Fibroblast of skin of scalp (primary cell): ENCODE data around the gene DLGAP3.

Experiments used
- DNase-seq: peaks from one replicate; pipeline ENCODE4 v3.0.0-alpha.2; 2013

Gene DLGAP3

DNA sequence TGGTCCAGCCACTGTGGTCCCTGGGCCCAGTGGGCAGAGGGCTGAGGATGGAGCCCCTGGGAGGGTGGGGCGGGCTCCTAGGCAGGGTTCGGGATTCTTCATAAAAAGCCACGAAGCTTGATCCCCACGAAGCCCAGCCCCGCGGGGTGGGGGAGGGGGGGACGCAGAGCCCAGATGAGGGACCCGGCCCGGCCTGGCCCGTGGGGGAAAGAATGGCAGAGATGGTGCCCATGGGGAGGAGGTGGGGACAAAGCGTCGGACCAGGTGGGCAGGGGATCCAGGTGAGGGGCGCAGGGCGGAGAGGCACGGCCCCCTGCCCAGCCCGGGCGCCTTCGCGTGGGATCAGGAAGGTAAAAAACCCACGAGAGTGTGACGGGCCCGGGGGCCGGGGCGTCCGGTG is 63.9 kb downstream of the DLGAP3 start:
- no peak for DNase-seq

DNA sequence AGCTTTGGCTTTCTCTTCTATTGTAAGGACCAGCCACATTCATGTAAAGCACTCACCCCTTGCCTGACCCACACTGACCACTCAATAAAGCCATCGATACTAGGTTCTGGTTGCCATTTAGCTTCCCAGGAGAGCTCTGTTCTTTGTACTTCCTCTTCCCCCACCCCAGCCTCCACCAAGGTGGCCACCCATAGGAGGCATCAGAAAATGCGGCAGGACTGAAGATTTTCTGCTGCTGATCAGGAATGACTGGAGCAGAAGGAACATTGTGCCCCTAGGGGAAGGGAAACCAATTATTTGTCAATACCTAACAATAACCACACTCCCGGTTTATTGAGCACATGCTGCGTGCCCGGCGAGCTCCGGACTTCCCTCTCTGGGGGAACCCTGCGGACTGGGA is 64.7 kb downstream of the DLGAP3 start:
- no peak for DNase-seq

GRCh38 chr1:34863501-34863900 is 65.9 kb downstream of the DLGAP3 start:
- no peak for DNase-seq

GRCh38 chr1:34859446-34860200 is 69.8 kb downstream of the DLGAP3 start, which contains the start of gene SMIM12:
SMIM12 (minus strand) TSS chr1:34859749; CDS start chr1:34855977, 3,772 bp downstream.
- DNase-seq = peak; percentile 94

GRCh38 chr1:34858901-34859445 is 70.5 kb downstream of the DLGAP3 start:
- peak; percentile 7 for DNase-seq

GRCh38 chr1:34856697-34857096 is 72.8 kb downstream of the DLGAP3 start:
- no peak for DNase-seq

DNA sequence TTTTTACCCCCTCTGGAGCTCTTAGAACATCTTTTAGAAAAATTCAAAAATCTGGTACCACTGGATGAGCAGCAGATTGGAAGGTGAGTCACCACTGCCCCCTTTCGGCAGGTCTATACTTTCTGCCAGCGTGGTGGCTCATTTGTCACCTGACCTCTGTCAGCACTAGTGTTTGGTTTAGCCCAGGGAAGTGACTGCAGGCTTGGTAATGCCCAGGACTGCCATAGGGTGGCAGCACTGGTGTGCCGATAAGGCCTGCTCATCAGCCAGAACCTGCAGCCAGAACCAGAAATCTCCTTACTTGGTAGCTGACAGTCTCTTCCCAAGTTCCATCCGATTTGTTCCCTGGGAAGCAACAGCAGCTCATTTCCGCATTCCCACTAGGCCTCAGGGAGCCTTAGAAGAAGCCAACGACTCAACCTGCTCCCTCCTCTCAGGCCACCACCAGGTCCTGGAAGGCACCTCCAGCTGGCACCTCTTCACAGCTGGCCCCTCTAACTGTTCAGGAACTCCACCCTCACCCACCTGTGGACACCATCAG is 76.7 kb downstream of the DLGAP3 start:
- peak; percentile 92 for DNase-seq

GRCh38 chr1:34851431-34852105 is 77.9 kb downstream of the DLGAP3 start:
- no peak for DNase-seq

DNA sequence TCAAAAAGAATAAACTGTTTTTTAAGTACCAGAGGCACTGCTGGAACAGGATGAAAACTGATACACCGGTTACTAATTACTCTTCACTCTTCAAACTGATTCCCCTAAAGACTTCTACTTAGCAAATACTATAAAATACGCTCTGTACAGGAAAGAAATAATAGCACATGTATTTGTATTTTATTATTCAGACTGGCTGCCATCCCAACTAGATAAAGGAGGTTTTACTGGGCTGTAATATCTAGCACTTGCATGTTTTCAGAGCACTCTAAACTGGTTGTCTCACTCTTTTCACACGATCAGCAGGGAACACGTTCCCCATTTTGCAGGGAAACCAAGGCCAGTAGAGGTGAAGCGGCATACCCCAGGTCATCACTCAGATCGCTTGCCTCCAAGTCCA is 79.1 kb downstream of the DLGAP3 start:
- no peak for DNase-seq

GRCh38 chr1:34847094-34847493 is 82.4 kb downstream of the DLGAP3 start:
- DNase-seq = no peak

DNA sequence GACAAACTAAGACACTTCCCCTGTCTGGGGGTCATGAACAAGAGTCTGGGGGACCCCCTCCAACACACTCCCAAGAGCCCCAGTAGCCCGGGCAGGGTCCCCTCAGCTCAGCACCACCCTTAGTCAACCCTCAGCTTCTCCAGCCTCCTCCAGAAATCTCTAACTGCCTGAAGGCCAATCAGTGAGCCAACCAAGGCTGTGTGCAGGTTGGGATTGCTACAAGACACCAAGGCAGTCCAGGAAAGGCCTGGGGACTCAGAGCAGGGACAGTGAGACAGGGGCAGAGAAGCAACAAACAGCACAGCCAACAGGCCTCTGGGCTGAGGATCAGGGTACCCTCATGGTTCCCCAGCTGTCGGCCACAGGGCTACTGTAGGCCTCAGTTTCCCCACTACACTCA is 83.2 kb downstream of the DLGAP3 start:
- DNase-seq = no peak

- DNase-seq = no peak
Measured at GRCh38 chr1:34845131-34845901, 84.1 kb downstream of the DLGAP3 start.

DNA sequence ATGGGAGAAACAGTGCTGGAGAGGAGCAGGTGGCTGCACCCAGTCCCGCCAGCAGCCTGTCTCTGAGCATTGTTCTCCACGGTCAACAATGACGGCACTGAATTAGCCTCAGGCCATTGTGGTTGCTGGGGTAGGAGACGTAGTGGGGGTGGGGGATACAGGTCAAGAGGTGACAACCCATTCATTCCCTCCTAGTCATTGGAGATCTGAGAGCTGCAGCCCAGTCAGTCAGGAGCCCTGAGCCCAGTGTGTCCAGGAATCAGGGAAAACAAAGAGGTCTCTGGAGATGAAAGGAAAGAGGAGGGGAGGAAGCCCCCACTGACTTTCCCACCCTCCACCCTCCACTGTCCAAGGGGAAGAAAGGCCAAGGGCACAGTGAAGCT is 85.2 kb downstream of the DLGAP3 start:
- DNase-seq = no peak

DNA sequence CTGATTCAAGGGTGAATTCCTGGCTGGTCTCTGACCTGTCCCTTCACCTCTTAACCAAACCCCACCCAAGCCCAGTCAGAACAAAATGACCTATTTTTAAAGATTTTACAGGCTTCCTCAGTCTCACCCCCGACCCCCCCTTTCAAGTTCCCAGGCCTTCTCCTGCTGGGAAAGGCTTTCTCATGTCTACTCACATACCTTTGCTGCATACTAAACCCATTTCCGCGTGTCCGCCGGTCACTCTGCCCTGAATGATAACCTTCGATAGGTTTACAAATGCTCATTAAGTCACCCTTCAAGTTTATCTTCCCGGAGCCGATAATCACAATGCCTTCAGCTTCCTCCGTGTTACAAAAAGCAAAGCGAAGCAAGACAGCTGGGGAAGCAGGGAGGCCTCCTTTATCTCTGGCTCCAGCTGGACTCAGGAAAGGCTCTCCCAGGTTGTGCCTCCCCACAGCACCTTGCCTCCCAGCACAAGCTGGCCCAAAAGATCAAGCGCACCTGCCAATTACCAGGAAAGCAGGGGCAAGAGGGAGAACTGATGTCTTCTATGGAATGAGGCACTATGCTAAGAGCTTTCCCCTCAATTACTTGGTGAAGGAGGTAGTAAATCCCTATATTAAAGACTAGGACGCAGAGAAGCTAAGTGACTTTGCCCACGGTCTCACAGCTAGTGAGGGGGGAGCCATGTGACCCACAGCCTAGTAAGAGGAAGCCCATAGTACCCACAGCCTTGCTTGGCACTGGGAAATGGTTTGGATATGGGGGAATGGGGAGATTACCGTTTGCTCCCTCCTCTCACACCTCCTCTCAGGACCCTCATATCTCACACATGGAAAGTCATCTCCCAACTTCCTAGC is 85.8 kb downstream of the DLGAP3 start:
- DNase-seq = no peak

- no peak for DNase-seq
Measured at GRCh38 chr1:34842952-34843371, 86.5 kb downstream of the DLGAP3 start.

DNA sequence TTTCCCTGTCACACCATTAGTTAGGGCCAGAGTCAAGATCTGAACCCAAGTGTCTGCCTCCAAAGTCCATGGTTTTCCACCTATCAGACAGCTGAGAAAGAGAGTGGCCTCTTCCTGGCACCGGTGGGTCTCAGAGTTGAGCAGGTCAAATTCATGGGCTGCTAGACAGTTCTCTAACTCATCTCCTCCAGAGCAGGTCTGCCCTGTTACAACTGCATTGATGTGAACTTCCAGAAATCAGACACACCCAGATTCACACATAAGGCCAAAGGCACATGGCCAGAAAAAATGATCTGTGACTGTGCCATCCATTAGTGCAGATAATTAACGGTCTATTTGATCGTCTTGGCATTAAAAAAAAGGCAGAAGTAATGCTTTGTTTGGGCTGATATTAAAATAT is 87.4 kb downstream of the DLGAP3 start:
- no peak for DNase-seq

DNA sequence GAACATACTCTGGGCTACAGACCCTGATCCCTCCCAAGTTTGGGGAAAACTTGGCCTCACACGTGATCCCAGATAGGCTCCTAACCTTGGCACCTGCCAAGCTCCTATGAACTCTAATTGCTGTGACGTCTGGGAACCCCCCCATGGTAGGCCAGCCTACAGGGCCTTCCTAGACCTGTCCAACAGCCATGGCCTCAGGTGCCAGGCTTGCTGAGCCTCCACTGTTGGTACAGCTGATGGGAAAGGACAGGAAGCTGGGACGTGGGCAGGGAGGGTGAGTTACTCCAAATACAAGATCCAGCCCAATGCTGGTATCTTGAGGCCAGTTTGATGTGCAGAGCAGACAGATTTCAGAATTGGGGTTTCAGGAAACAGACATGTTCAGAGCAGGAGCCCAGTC is 89.0 kb downstream of the DLGAP3 start:
- DNase-seq = no peak

- no peak for DNase-seq
Measured at GRCh38 chr1:34839526-34840305, 89.7 kb downstream of the DLGAP3 start.

DNA sequence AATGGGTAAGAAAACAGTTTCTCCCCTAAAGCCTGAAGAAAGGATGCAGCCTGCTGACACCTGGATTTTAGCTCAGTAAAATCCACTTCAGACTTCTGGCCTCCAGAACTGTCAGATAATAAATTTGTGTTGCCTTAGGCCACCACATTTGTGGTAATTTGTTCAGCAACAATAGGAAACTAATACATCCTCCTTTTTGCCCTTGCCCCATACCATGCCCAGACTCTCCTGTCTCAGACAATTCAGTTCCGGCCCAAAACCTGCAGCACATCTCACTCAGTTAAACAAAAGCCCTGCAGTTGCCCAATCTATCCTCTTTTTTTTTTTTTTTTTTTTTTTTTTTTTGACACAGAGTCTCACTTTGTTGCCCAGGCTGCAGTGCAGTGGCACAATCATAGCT is 95.7 kb downstream of the DLGAP3 start:
- no peak for DNase-seq

DNA sequence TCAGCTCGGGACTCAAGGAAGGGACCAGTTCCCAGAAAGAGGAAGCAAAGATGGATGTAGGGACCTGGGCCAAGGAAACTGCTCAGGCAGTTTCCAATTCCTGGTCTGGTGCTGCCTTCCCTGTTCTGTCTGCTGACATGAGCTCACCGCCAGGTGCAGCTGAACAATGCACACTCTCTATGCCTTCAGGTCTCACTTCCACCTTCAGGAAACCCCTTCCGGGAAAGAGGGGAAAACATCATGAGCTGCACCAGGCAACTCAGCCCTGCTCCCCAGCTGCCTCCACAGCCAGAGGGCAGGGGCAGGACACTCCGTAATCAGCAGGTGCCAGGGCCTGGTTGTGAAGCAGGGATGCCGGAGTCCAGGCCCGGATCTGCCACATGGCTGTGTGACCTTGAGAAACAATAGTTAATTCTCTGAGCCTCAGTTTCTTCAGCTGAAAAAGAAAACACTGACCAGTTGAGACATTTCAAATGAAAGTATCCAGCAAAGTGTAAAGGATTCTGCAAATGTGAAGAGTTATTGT is 97.7 kb downstream of the DLGAP3 start:
- DNase-seq = no peak

- no peak for DNase-seq
Measured at GRCh38 chr1:34829250-34829649, 100.2 kb downstream of the DLGAP3 start.
